Cardiac fibroblast (primary cell): ENCODE results near the gene TIMM10B.
A peak's percentile ranks its signal among the peaks of the same experiment; 100 is the strongest.

Experiments
- DNase-seq, 2 donors: peaks; one replicate each; pipeline versions ENCODE4 v3.0.0 to v3.0.0-alpha.2; 2010; ENCODE audit warnings: low read depth in 2 of 2
- H3K4me3 ChIP-seq, 2 donors: replicated peaks in 1 of 2; 1 replicate in 1 of 2; 2 replicates in 1 of 2; pipeline ENCODE4 v1.5.1; 2011; ENCODE audit warnings: low read depth in 2 of 2, low read length in 2 of 2, mild to moderate bottlenecking in 2 of 2, moderate library complexity in 1 of 2
- CTCF ChIP-seq: IDR thresholded peaks from one replicate; pipeline ENCODE4 v1.5.1; 2011; ENCODE audit warnings: low read depth, mild to moderate bottlenecking, low read length, inconsistent platforms

Gene TIMM10B

DNA sequence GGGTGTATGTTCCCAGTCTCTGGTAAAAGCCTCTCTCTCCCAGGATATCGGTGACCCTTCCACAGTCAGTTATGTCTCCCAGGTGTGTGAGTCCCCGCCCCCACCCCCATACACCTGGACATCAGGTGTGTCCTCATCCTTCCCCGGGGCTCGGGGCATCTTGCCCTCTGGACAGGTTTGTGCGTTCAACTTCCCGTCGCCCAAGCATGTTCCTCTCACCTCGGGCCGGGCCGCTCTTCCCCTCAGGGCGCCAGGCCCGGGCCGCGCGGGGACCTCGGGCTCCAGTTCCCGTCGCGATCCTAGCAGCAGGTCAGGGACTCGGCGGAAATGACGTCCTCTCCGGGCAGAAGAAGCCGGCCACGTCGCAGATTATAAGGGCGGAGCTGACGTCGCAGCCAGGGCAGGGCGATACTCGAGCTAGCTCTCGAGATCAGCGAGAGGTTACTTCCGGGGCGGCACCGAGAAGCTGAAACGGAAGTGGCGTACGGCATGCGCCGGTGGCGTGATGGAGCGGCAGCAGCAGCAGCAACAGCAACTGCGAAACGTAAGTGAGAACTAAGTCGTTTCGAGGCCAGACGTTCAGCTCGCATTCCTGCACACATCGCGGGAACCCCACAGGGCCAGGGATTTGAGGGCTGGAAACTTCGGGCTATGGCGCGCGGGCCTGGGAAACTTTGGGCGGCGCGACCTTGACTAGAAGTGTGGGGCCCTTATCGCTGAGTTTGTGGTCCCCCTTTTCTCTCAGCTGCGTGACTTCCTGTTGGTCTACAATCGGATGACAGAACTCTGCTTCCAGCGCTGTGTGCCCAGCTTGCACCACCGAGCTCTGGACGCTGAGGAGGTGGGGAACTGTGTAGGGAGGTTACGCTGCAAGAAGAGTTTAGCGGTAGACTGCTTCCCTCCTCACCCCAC is at the start of gene TIMM10B, which contains the start of gene ARFIP2:
TIMM10B (plus strand) TSS at position 490 of the 912 bp plus-strand sequence; CDS start at position 506, 16 bp downstream.
ARFIP2 (minus strand) TSS at position 320 of the 912 bp plus-strand sequence. CDS start 910 bp downstream, outside the sequence.
- peak within 1 kb of the TSS; percentile 69 to 88 for H3K4me3 ChIP-seq
- TF ChIP-seq CTCF = no peak
- DNase-seq = peak; percentile 98 to 99

- TF ChIP-seq CTCF = no peak
- no peak overlapping the region for H3K4me3 ChIP-seq
- peak; percentile 66 to 92 for DNase-seq
Observed at GRCh38 chr11:6431861-6432260, 49.4 kb upstream of the TIMM10B start.

DNA sequence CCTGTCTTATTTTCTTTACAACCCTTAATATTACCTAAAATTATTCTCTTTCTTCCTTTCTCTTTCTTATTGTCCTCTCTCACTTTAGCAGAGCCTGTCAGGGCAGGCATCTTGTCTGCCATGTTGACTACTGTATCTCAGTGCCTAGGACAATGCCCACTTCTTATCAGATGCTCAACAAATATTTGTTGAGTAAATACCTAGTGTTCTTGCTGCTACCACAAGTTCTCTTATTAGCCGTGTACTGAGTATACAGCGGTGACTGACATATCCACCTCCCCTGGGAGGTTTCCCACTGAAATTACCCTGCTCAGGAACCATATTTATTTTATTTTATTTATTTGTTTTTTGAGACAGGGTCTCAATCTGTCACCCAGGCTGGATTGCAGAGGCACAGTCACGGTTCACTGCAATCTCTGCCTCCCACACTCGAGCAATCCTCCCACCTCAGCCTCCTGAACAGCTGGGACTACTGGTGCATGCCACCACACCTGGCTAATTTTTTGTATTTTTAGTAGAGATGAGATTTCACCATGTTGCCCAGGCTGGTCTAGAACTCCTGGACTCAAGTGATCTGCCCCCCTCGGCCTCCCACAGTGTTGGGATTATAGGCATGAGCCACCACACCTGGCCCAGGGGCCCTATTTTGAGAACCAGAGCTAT is 47.2 kb upstream of the TIMM10B start:
- TF ChIP-seq CTCF = no peak
- DNase-seq = no peak
- no peak overlapping the region for H3K4me3 ChIP-seq

DNA sequence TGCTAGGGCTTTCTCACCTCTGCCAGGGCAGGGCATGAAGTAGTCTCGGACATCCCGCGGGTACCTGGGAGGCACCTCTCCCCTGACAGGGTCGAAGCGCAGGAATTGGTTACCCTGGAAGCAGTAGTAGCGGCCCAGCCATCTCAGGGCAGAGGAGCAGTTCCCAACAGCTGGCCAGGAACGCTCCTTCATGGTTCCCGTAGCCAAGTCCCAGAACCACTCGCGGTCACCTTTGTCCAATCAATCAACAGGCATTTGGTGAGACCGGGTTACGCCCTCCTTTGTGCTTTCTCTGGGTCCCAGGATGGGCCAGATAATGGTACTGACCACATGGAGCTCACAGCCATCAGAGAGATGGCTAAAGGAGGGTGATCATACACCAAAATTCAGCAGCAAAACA is 43.9 kb upstream of the TIMM10B start:
- no peak for TF ChIP-seq CTCF
- no peak for DNase-seq

DNA sequence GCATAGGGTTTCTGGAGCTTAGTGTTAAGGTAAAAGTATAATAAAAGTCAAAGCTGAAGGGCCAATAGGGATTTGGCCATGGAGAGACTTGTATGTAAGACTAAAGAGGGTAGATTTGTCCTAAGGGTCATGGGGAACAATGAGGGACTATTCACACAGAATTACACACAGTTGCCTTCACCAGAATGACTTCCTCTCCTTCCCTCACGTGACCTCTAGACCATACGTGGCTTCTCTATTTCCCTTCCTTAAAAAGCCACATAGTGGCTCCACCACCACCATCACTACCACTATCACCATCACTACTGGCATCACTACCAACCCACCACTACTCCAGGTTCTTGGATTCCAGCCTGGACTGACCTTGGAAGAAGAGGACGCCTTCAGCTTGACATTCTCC is 43.3 kb upstream of the TIMM10B start:
- TF ChIP-seq CTCF = no peak
- DNase-seq = no peak
- H3K4me3 ChIP-seq = no peak overlapping the region

More for the DNA sequence above, 43.9 kb upstream of the TIMM10B start:
- no peak overlapping the region for H3K4me3 ChIP-seq

GRCh38 chr11:6438979-6439571 is 42.2 kb upstream of the TIMM10B start:
- TF ChIP-seq CTCF = peak; percentile 87
- peak; percentile 70 to 75 for DNase-seq
- no peak overlapping the region for H3K4me3 ChIP-seq
